HEK293T (cell line): ENCODE data around the gene SLC41A1.

ENCODE experiments used
- CTCF ChIA-PET: fragments of 350-600 bp; formaldehyde crosslinking; extraction: SDS; loops from one replicate; lab custom pipeline; 2021; ENCODE audit warnings: antibody characterized with exemption, inconsistent platforms; lab: Yijun Ruan, JAX
- POLR2A ChIA-PET: fragments of 350-600 bp; formaldehyde crosslinking; extraction: SDS; loops from one replicate; lab custom pipeline; 2020; ENCODE audit warnings: antibody characterized with exemption, inconsistent platforms; lab: Yijun Ruan, JAX
- DNase-seq: peaks from one replicate; pipeline ENCODE4 v3.0.0; 2012; ENCODE audit warnings: mixed read lengths; ENCODE audit errors: extremely low spot score
- ARNT ChIP-seq: fragments of 450-650 bp; IDR thresholded peaks from 2 replicates; pipeline ENCODE4 v1.6.1; 2017; ENCODE audit warnings: mild to moderate bottlenecking
- BHLHE40 ChIP-seq: fragments of 450-650 bp; IDR thresholded peaks from 2 replicates; pipeline ENCODE4 v1.6.1; 2016; ENCODE audit warnings: mild to moderate bottlenecking, moderate library complexity, borderline replicate concordance
- CTBP1 ChIP-seq: fragments of 450-650 bp; IDR thresholded peaks from 2 replicates; pipeline ENCODE4 v1.6.1; 2016; ENCODE audit warnings: borderline replicate concordance
- ELF4 ChIP-seq: fragments of 450-650 bp; IDR thresholded peaks from 2 replicates; pipeline ENCODE4 v1.6.1; 2017; ENCODE audit warnings: antibody characterized with exemption
- FOXA1 ChIP-seq: fragments of 450-650 bp; IDR thresholded peaks from 2 replicates; pipeline ENCODE4 v1.6.1; 2016; ENCODE audit warnings: mild to moderate bottlenecking
- FOXK2 ChIP-seq: fragments of 450-650 bp; IDR thresholded peaks from 2 replicates; pipeline ENCODE4 v1.6.1; 2016; ENCODE audit warnings: mild to moderate bottlenecking
- FOXM1 ChIP-seq: fragments of 450-650 bp; IDR thresholded peaks from 2 replicates; pipeline ENCODE4 v1.6.1; 2017; ENCODE audit warnings: mild to moderate bottlenecking, borderline replicate concordance
- HDGF ChIP-seq: fragments of 450-650 bp; IDR thresholded peaks from 2 replicates; pipeline ENCODE4 v1.6.1; 2017; ENCODE audit warnings: antibody characterized with exemption, borderline replicate concordance
- L3MBTL2 ChIP-seq: fragments of 450-650 bp; conservative IDR thresholded peaks from 2 replicates; pipeline ENCODE4 v1.6.1; 2016; ENCODE audit warnings: mild to moderate bottlenecking
- LEF1 ChIP-seq: fragments of 450-650 bp; IDR thresholded peaks from 2 replicates; pipeline ENCODE4 v1.6.1; 2017; ENCODE audit warnings: mild to moderate bottlenecking, borderline replicate concordance
- NFRKB ChIP-seq: fragments of 450-650 bp; IDR thresholded peaks from 2 replicates; pipeline ENCODE4 v1.6.1; 2016; ENCODE audit warnings: mild to moderate bottlenecking, moderate library complexity
- SP1 ChIP-seq: fragments of 450-650 bp; IDR thresholded peaks from 2 replicates; pipeline ENCODE4 v1.6.1; 2017
- SUZ12 ChIP-seq: fragments of 450-650 bp; IDR thresholded peaks from 2 replicates; pipeline ENCODE4 v1.6.1; 2016; ENCODE audit warnings: mild to moderate bottlenecking
- TARDBP ChIP-seq: fragments of 450-650 bp; IDR thresholded peaks from 2 replicates; pipeline ENCODE4 v1.6.1; 2016
- ZNF384 ChIP-seq: fragments of 450-650 bp; IDR thresholded peaks from 2 replicates; pipeline ENCODE4 v1.6.1; 2016
- TF ChIP-seq, protein P1 (sequence below): fragments of 450-650 bp; IDR thresholded peaks from 2 replicates; pipeline ENCODE4 v1.6.1; 2016

SLC41A1 gene

DNA sequence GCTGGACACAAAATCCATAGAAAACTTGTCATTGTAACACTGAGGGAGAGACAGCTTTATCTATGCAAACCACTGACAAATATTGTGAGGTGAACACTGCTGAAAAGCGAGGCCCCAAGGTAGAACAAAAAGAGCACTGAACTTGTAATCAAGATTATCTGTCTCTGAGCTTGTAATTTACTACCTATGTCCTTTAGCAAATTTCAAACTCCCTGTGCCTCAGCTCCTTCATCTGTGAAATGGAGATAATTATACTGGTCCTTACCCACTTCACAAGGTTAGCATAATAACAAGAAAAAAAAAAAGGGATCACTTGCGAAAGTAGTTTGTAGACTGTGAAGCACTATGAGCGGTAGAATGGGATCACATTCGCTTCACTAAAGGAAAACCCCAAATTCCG lies 58.1 kb downstream of the SLC41A1 start:
- POLR2A ChIA-PET = no interaction called here
- TF ChIP-seq, protein P1, sequence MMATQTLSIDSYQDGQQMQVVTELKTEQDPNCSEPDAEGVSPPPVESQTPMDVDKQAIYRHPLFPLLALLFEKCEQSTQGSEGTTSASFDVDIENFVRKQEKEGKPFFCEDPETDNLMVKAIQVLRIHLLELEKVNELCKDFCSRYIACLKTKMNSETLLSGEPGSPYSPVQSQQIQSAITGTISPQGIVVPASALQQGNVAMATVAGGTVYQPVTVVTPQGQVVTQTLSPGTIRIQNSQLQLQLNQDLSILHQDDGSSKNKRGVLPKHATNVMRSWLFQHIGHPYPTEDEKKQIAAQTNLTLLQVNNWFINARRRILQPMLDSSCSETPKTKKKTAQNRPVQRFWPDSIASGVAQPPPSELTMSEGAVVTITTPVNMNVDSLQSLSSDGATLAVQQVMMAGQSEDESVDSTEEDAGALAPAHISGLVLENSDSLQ = no peak
- TF ChIP-seq SP1 (no peak), NFRKB (no peak), TARDBP (no peak), FOXK2 (no peak), ZNF384 (no peak), CTBP1 (no peak), LEF1 (no peak), HDGF (no peak), L3MBTL2 (no peak)
- CTCF ChIA-PET = no interaction called here
- no peak for DNase-seq

DNA sequence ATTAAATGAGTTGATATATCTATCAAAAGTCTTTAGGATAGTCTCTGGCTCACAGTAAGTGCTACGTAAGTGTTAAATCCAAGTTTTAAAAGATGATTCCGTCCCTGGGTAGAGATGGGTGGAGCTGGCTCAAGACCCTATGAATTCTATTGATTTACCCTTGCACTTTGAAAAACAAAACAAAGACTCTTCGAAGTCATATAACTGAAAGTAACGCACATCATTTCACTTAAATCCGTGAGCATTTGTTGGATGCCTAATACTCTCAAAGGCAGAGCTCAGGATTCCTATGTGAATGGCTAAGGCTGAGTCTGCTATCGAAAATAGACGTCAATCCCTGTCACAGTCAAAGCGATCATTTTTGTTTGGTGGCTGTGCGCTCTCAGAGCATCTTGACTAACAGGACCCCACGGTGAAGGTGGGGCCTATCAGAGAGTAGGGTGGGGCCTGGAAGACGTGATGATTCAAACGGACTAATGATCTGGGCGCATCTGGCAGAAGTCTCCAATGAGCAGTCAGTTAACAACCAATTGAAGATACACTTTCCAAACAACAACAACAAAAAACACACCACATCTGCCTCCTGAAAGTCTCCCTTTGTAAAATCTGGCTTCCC lies 61.9 kb downstream of the SLC41A1 start:
- no peak for DNase-seq
- TF ChIP-seq FOXM1 = peak; percentile 74
- no peak for TF ChIP-seq SUZ12
- ChIA-PET CTCF (no interaction called here), POLR2A (no interaction called here)

DNA sequence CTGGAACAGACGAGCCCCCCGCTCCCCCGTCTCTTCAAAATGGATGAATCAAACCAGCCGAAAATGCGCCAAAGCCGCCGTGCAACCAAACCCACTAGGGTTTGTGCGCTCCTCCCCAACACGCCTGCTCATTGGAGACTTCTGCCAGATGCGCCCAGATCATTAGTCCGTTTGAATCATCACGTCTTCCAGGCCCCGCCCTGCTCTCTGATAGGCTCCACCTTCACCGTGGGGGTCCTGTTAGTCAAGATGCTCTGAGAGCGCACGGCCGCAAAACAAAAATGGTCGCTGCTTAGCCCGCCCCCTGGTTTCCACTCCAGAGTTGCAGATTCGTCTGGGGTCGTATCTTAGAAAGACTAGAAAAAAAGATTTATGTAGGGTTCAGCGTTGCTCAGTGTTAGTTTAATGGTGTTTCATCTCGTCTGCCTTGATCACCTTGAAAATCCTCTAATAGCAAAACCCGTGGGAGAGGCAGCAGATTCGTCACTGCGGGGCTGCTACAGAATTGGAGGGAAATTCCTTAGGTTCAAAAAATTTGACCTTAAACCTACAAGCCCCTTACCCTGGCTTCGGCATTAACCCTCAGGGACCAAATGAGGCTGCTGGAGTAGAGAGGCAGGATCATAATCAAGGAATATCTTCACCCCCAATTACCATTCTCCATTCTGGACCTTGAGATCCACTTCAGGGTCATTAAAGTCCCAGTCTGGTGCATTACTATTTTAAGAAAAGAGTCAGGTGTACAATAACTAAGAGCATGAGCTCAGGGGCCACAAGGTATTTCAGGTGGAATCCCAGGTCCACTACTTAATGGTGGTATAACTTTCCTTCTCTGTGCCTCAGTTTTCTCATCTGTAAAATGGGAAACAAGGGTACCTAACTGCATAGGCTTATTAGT lies 62.6 kb downstream of the SLC41A1 start, which contains the start of gene NUCKS1:
NUCKS1 (minus strand) TSS at position 45 of the 898 bp plus-strand sequence. CDS start 209 bp downstream, outside the sequence.
- DNase-seq = peak; percentile 89
- POLR2A ChIA-PET = interaction anchor here (0.8 to 1.2 kb wide), 3 partner anchors 8 to 24 kb away, joined by 3 to 10 read pairs (median 6); no protein-coding TSS in a partner anchor
- CTCF ChIA-PET = no interaction called here
- no peak for TF ChIP-seq SUZ12
- TF ChIP-seq CTBP1 = no peak; the same call in 1 of the 2 replicates
- TF ChIP-seq L3MBTL2 = peak; percentile 97
- TF ChIP-seq ELF4 = no peak
- TF ChIP-seq SP1 = peak; percentile 25; the same call in 1 of the 2 replicates
- no peak for TF ChIP-seq FOXA1
- TF ChIP-seq TARDBP = 0 out of 2 replicates have a peak, but pooled peaks have one; percentile 24
- TF ChIP-seq ARNT = no peak
- TF ChIP-seq NFRKB = peak; percentile 91
- no peak for TF ChIP-seq BHLHE40
- no peak for TF ChIP-seq FOXK2
- TF ChIP-seq FOXM1 = peak; percentile 100
- TF ChIP-seq HDGF = no peak
- no peak for TF ChIP-seq LEF1
- no peak for TF ChIP-seq ZNF384
- TF ChIP-seq, protein P1 = no peak

DNA sequence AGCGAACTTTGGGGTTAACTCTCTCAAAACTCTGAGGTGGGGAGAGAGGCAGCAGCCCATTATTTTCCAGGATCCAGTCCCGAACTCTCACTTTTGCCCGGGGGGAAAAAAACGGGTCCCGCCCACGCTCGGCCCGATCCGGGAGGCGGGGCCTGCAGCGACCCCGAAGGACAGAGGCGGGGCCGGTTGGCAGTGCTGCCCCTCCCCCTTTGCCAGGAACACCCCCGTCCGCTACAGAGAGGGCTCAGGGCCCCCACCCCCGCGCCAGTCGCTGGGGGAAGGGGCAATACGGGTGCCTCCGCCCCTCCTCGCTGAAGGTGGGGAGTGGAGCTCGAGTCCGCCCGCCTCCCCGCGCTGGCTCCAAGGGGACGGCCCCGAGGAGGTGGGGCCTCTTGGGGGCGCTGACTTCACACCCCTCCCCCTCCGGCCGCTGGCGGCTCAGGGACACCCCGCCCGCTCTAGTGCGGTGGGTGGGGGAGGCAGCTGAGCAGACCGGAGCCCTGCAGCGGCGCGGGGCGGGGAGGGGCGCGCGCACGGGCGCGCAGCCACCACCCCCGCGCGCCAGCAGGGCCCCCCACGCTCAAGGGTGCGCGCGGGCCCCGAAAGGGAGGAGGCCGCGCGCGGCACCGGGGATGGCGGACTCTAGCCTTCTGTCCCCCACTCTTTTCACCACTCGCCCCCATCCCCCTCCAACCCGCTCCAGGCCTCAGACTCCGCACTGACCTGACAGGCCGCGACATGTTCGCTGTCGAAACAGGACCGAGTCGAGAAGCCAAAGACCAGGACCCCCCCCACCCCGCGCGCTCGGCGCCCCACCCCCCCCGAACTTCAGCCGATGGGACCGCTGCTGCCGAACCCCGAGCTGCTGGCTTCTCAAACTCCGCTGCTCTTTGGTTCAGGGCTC lies 63.5 kb downstream of the SLC41A1 start:
- TF ChIP-seq FOXM1 = peak; percentile 93
- TF ChIP-seq CTBP1 = no peak
- TF ChIP-seq L3MBTL2 = no peak
- peak; percentile 34; the same call in 1 of the 2 replicates for TF ChIP-seq ARNT
- peak; percentile 93 for TF ChIP-seq HDGF
- no peak for TF ChIP-seq BHLHE40
- TF ChIP-seq, protein P1 = no peak
- no peak for TF ChIP-seq NFRKB
- peak; percentile 79; the same call in 1 of the 2 replicates for TF ChIP-seq LEF1
- POLR2A ChIA-PET = interaction anchor here (0.8 to 1.5 kb wide), 9 partner anchors 9 to 61 kb away, joined by 3 to 10 read pairs (median 4); no protein-coding TSS in a partner anchor
- CTCF ChIA-PET = interaction anchor here (1.7 kb wide), 1 partner anchor 10 kb away, joined by 4 read pairs; no protein-coding TSS in a partner anchor
- DNase-seq = peak; percentile 95

DNA sequence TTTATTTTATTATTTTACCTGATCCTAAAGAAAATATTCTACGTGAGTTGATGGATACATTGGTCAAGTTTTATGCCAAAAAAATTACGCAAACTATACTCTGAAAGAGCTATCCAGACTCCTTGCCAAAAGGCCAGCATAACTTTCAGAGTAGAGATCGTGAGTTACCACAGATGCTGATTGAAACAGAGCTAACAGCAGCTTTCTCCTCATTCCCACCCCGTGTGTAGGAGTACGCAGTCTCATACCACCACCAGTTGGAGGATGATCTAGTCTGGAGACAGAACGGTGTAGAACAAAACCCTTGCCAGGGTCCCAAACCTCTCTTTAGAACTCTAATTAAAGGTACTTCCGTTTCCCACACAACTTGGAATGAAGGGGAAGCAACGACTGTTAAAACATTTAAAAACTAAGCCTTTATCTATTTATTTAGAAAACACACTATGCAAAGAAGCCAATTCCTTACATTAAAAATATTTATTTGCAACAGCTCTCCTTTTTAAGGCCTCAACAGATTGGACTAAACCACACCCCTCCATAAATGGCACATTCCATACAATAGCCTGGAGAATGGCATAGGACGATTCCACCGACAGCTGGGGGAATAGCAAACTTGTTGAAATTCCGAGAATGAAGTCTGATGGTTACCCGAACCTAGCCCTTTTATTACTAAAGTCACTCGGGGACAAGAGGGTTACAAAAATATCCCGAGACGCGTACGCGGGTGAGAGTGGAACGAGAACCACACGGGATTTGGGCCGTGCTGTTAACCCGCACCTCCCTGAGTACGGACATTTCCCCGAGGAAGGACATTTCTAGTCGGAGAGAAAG lies 64.4 kb downstream of the SLC41A1 start:
- peak; percentile 28 for DNase-seq
- ChIA-PET POLR2A (interaction anchor here (1.0 to 1.5 kb wide), 8 partner anchors 10 to 62 kb away, joined by 3 to 10 read pairs (median 4); no protein-coding TSS in a partner anchor), CTCF (interaction anchor here (1.7 kb wide), 1 partner anchor 9 kb away, joined by 4 read pairs; no protein-coding TSS in a partner anchor)
- TF ChIP-seq FOXA1 (no peak), L3MBTL2 (0 out of 2 replicates have a peak, but pooled peaks have one; percentile 17), FOXK2 (no peak)
